H9 (cell line): ENCODE measurements around the gene APLP2. TPM values are rescaled to one million over a fixed set of nuclear protein-coding genes. Genes with fewer than 3 reads are reported as not detected.

Experiments used
- DNase-seq: peaks from one replicate; pipeline ENCODE4 v3.0.0-alpha.2; 2017
- H2AFZ ChIP-seq: one replicate; pipeline ENCODE4 v1.6.1; 2013; ENCODE audit warnings: mild to moderate bottlenecking, low read length, control low read depth, moderate library complexity
- H2AK5ac ChIP-seq: 2 replicates; pipeline ENCODE4 v1.6.1; 2013; ENCODE audit warnings: low read length, control low read depth, mixed read lengths; ENCODE audit not compliant: insufficient read length
- H2BK120ac ChIP-seq: one replicate; pipeline ENCODE4 v1.6.1; 2013; ENCODE audit warnings: low read depth, mild to moderate bottlenecking, low read length, control low read depth, inconsistent platforms; ENCODE audit not compliant: poor library complexity, severe bottlenecking
- H2BK12ac ChIP-seq: 2 replicates; pipeline ENCODE4 v1.6.1; 2013; ENCODE audit warnings: low read length, control low read depth, mixed read lengths, low read depth; ENCODE audit not compliant: insufficient read length
- H2BK15ac ChIP-seq: 2 replicates; pipeline ENCODE4 v1.6.1; 2013; ENCODE audit warnings: low read depth, low read length, control low read depth
- H2BK20ac ChIP-seq: one replicate; pipeline ENCODE4 v1.6.1; 2013; ENCODE audit warnings: low read depth, mild to moderate bottlenecking, low read length, control low read depth, inconsistent platforms; ENCODE audit not compliant: poor library complexity, severe bottlenecking
- H2BK5ac ChIP-seq: 2 replicates; pipeline ENCODE4 v1.6.1; 2013; ENCODE audit warnings: low read length, control low read depth, mixed read lengths; ENCODE audit not compliant: insufficient read length
- H3K14ac ChIP-seq: 2 replicates; pipeline ENCODE4 v1.6.1; 2013; ENCODE audit warnings: low read length, control low read depth; ENCODE audit not compliant: insufficient read depth
- H3K18ac ChIP-seq: 2 replicates; pipeline ENCODE4 v1.6.1; 2013; ENCODE audit warnings: low read depth, mild to moderate bottlenecking, mixed read lengths, low read length, control low read depth; ENCODE audit not compliant: insufficient read length
- H3K23ac ChIP-seq: 2 replicates; pipeline ENCODE4 v1.6.1; 2013; ENCODE audit warnings: low read length, control low read depth, mixed read lengths, low read depth; ENCODE audit not compliant: insufficient read length
- H3K23me2 ChIP-seq: 2 replicates; pipeline ENCODE4 v1.6.1; 2013; ENCODE audit warnings: low read depth, mild to moderate bottlenecking, mixed read lengths, low read length, control low read depth; ENCODE audit not compliant: insufficient read length, poor library complexity, severe bottlenecking
- H3K27ac ChIP-seq: 2 replicates; pipeline ENCODE4 v1.5.1; 2013; ENCODE audit warnings: low read length, control low read depth, mixed read lengths, low read depth; ENCODE audit not compliant: insufficient read length
- H3K27me3 ChIP-seq: 2 replicates; pipeline ENCODE4 v1.6.1; 2013; ENCODE audit warnings: low read length, control low read depth, inconsistent platforms; ENCODE audit not compliant: insufficient read depth
- H3K4ac ChIP-seq: 2 replicates; pipeline ENCODE4 v1.6.1; 2013; ENCODE audit warnings: low read depth, mild to moderate bottlenecking, control low read depth, inconsistent platforms, low read length, moderate library complexity
- H3K4me1 ChIP-seq: 2 replicates; pipeline ENCODE4 v1.6.1; 2013; ENCODE audit warnings: low read length, control low read depth, inconsistent platforms; ENCODE audit not compliant: insufficient read depth
- H3K4me2 ChIP-seq: 2 replicates; pipeline ENCODE4 v1.6.1; 2013; ENCODE audit warnings: low read length, control low read depth, mixed read lengths; ENCODE audit not compliant: insufficient read length, insufficient read depth
- H3K56ac ChIP-seq: 2 replicates; pipeline ENCODE4 v1.6.1; 2013; ENCODE audit warnings: low read depth, mild to moderate bottlenecking, mixed read lengths, low read length, control low read depth; ENCODE audit not compliant: insufficient read length
- H3K79me1 ChIP-seq: 2 replicates; pipeline ENCODE4 v1.6.1; 2013; ENCODE audit warnings: low read depth, mild to moderate bottlenecking, moderate library complexity, low read length, control low read depth, inconsistent platforms; ENCODE audit not compliant: insufficient read depth, poor library complexity, severe bottlenecking
- H3K79me2 ChIP-seq: 2 replicates; pipeline ENCODE4 v1.6.1; 2013; ENCODE audit warnings: low read length, control low read depth, inconsistent platforms; ENCODE audit not compliant: insufficient read depth
- H3K9ac ChIP-seq: 2 replicates; pipeline ENCODE4 v1.6.1; 2013; ENCODE audit warnings: low read length, control low read depth, mixed read lengths; ENCODE audit not compliant: insufficient read length; ENCODE audit errors: extremely low read depth
- H3K9me3 ChIP-seq: one replicate; pipeline ENCODE4 v1.6.1; 2013; ENCODE audit warnings: low read depth, low read length, inconsistent platforms; ENCODE audit not compliant: control insufficient read depth
- H3T11ph ChIP-seq: one replicate; pipeline ENCODE4 v1.6.1; 2013; ENCODE audit warnings: mild to moderate bottlenecking, low read length, control low read depth, inconsistent platforms
- H4K20me1 ChIP-seq: one replicate; pipeline ENCODE4 v1.6.1; 2013; ENCODE audit not compliant: control insufficient read depth, insufficient read length, insufficient read depth
- H4K5ac ChIP-seq: 2 replicates; pipeline ENCODE4 v1.6.1; 2013; ENCODE audit warnings: low read depth, mild to moderate bottlenecking, mixed read lengths, low read length, control low read depth; ENCODE audit not compliant: insufficient read length
- H4K8ac ChIP-seq: replicated peaks from 2 replicates; pipeline ENCODE4 v1.6.1; 2013; ENCODE audit warnings: low read length, control low read depth, mixed read lengths, low read depth; ENCODE audit not compliant: insufficient read length
- H4K91ac ChIP-seq: 2 replicates; pipeline ENCODE4 v1.6.1; 2013; ENCODE audit warnings: low read depth, mild to moderate bottlenecking, moderate library complexity, mixed read lengths, low read length, control low read depth; ENCODE audit not compliant: insufficient read length
- H3K27ac Mint-ChIP-seq, 3 experiments: 2 replicates in 2 of 3; 3 replicates in 1 of 3; pipeline ENCODE4 v1.8.0; 2020 to 2021; ENCODE audit warnings: mixed read lengths in 3 of 3, mild to moderate bottlenecking in 1 of 3, moderate library complexity in 1 of 3
- H3K27me3 Mint-ChIP-seq: 2 replicates; pipeline ENCODE4 v1.8.0; 2021; ENCODE audit warnings: low read depth, mild to moderate bottlenecking, moderate library complexity, mixed read lengths
- H3K36me3 Mint-ChIP-seq, 3 experiments: 2 replicates in 2 of 3; 3 replicates in 1 of 3; pipeline ENCODE4 v1.8.0; 2020 to 2021; ENCODE audit warnings: low read depth in 3 of 3, mixed read lengths in 3 of 3; ENCODE audit not compliant: insufficient read depth in 1 of 3
- H3K4me1 Mint-ChIP-seq, 2 experiments: 2 replicates each; pipeline ENCODE4 v1.8.0; 2020; ENCODE audit warnings: mixed read lengths in 2 of 2
- H3K4me3 Mint-ChIP-seq, 2 experiments: 2 replicates in 1 of 2; 3 replicates in 1 of 2; pipeline ENCODE4 v1.8.0; 2020 to 2021; ENCODE audit warnings: mild to moderate bottlenecking in 2 of 2, mixed read lengths in 2 of 2, moderate library complexity in 1 of 2
- H3K9me3 Mint-ChIP-seq, 2 experiments: 2 replicates in 1 of 2; 3 replicates in 1 of 2; pipeline ENCODE4 v1.8.0; 2020; ENCODE audit warnings: mild to moderate bottlenecking in 2 of 2, mixed read lengths in 2 of 2, moderate library complexity in 1 of 2
- WGBS: extraction: QIAGEN DNeasy Blood & Tissue Kit; methylation state at CpG from one replicate; pipeline ENCODE4 v1.1.7; 2013; ENCODE audit warnings: missing lambda C conversion rate, low lambda C conversion rate, mixed read lengths; ENCODE audit not compliant: insufficient read length; ENCODE audit errors: extremely low coverage; 5-methylcytosine and 5-hydroxymethylcytosine counted together
- total RNA-seq: library from RNA; stranded (reverse); gene quantifications from 2 replicates; pipeline ENCODE4 v1.2.1, GENCODE V29; 2021
- TF ChIP-seq, protein P1 (sequence below): fragments of 200-600 bp; sonication (generic); conservative IDR thresholded peaks from 3 replicates; pipeline ENCODE4 v1.8.0; 2021; ENCODE audit warnings: antibody characterized with exemption, mild to moderate bottlenecking

Gene APLP2
- total RNA-seq, 1 experiment from 2014 or later, result 328 TPM

DNA sequence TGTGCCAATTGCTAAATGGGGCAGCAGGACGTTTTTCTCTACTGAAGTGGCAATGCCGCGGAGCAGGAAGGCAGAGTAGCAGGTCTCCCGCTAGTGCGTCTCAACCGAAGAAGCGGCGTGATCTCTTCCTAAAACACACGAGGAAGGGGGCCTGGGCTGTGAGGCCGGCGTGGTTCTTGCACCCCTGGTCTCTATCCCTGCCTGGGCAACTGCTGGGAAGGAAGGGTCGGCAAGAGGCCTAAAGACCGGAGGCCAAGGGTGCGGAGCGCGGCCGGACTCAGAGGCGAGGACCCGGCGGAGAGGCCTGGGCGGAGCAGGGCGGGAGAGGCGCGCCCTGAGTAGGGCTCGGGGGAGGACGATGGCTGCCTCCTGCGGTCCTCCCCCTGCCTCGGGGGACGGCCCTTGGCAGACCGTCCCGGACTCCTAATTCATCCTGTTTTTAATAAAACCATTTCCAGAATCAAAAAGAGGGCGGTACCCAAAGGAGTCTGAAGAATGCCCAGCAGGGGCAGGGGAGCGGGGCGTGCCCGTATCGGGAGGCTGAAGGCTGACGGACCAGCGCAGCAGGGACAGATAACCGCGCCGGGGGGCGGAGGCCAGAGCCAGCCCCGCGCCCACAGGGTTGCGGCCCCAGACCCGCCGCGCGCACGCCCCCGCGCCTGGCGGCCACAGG, 572 bp upstream of the APLP2 start:
- Histone ChIP-seq H4K8ac (no peak overlapping the region), H3K4me2 (peak overlapping the region; percentile 88), H2AFZ (no peak overlapping the region), H3K14ac (peak overlapping the region; percentile 26; the same call in 1 of the 2 replicates), H4K91ac (no peak overlapping the region), H3K27me3 (no peaks in the 10 kb centered on the region; the same call in 1 of the 2 replicates), H3K23ac (no peak overlapping the region), H3K27ac (no peak overlapping the region), H3T11ph (no peak overlapping the region), H2BK120ac (no peak overlapping the region), H3K79me1 (no peaks in the 10 kb centered on the region), H2BK20ac (no peak overlapping the region), H2BK5ac (no peak overlapping the region), H4K5ac (no peak overlapping the region), H3K56ac (no peak overlapping the region), H2BK12ac (no peak overlapping the region), H3K9me3 (no peaks in the 10 kb centered on the region), H3K79me2 (peaks cover 20% of the 10 kb centered on the region; the same call in 1 of the 2 replicates), H3K4ac (no peak overlapping the region), H4K20me1 (no peaks in the 10 kb centered on the region), H2BK15ac (no peak overlapping the region), H3K18ac (peak overlapping the region; percentile 56), H3K23me2 (peaks cover 18% of the 10 kb centered on the region), H2AK5ac (no peak overlapping the region), H3K4me1 (no peaks in the 10 kb centered on the region; the same call in 1 of the 2 replicates), H3K9ac (peak overlapping the region; percentile 36)
- Mint-ChIP-seq H3K27ac (peak overlapping the region in 1 of 3 experiments; percentile 87; a peak in 3 of 7 replicates), H3K4me1 (peaks cover 37 to 41% of the 10 kb centered on the region in 2 experiments), H3K36me3 (peaks cover 3 to 5% (median 3%) of the 10 kb centered on the region in 3 experiments; a peak in 6 of 7 replicates), H3K4me3 (peak overlapping the region; percentile 79 to 86), H3K27me3 (peaks cover 29% of the 10 kb centered on the region), H3K9me3 (peaks cover 0 to 2% of the 10 kb centered on the region in 2 experiments; a peak in 1 of 5 replicates)
- TF ChIP-seq, protein P1, sequence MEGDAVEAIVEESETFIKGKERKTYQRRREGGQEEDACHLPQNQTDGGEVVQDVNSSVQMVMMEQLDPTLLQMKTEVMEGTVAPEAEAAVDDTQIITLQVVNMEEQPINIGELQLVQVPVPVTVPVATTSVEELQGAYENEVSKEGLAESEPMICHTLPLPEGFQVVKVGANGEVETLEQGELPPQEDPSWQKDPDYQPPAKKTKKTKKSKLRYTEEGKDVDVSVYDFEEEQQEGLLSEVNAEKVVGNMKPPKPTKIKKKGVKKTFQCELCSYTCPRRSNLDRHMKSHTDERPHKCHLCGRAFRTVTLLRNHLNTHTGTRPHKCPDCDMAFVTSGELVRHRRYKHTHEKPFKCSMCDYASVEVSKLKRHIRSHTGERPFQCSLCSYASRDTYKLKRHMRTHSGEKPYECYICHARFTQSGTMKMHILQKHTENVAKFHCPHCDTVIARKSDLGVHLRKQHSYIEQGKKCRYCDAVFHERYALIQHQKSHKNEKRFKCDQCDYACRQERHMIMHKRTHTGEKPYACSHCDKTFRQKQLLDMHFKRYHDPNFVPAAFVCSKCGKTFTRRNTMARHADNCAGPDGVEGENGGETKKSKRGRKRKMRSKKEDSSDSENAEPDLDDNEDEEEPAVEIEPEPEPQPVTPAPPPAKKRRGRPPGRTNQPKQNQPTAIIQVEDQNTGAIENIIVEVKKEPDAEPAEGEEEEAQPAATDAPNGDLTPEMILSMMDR, result peak; percentile 16; the same call in 1 of the 3 replicates
- peak; percentile 63 for DNase-seq
- no CpG with 5 or more reads among the region's 53 CpGs for WGBS
